ENCODE results near the gene CDK19.
A peak's percentile ranks its signal among the peaks of the same experiment; 100 is the strongest.

Gene CDK19

GRCh38 chr6:110693994-110694393 lies 121.3 kb downstream of the CDK19 start:
- DNase-seq = no peak

- peak; percentile 34 for DNase-seq
Measured at GRCh38 chr6:110693296-110693695, 122.0 kb downstream of the CDK19 start.

GRCh38 chr6:110690916-110691315 lies 124.4 kb downstream of the CDK19 start:
- DNase-seq = no peak

- DNase-seq = no peak
Measured at GRCh38 chr6:110690106-110690654, 125.1 kb downstream of the CDK19 start.

- DNase-seq = no peak
Measured at GRCh38 chr6:110689275-110689935, 125.9 kb downstream of the CDK19 start.

- DNase-seq = no peak
Measured at GRCh38 chr6:110688661-110689268, 126.5 kb downstream of the CDK19 start.

- DNase-seq = no peak
Measured at GRCh38 chr6:110687326-110687725, 127.9 kb downstream of the CDK19 start.

- DNase-seq = no peak
Measured at GRCh38 chr6:110683241-110683640, 132.0 kb downstream of the CDK19 start.

- peak; percentile 93 for DNase-seq
Measured at GRCh38 chr6:110682460-110682853, 132.8 kb downstream of the CDK19 start.

GRCh38 chr6:110681543-110682459 lies 133.5 kb downstream of the CDK19 start:
- no peak for DNase-seq

GRCh38 chr6:110676396-110676795 lies 138.9 kb downstream of the CDK19 start:
- no peak for DNase-seq

DNA sequence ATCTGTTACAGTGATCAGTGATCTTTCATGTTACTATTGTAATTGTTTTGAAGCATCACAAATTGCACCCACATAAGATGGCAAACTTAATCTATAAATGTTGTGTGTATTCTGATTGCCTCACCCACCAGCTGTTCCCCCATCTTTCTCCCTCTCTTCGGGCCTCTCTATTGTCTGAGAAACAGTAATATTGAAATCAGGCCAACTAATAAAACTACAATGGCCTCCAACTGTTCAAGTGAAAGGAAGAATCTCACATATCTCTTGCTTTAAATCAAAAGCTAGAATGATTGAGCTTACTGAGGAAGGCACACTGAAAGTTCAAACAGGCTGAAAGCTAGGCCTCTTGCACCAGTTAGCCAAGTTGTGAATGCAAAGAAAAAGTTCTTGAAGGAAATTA lies 141.2 kb downstream of the CDK19 start:
- no peak for DNase-seq

GRCh38 chr6:110672122-110672521 lies 143.1 kb downstream of the CDK19 start:
- no peak for DNase-seq

GRCh38 chr6:110671447-110671846 lies 143.8 kb downstream of the CDK19 start:
- DNase-seq = no peak

GRCh38 chr6:110665600-110665999 lies 149.7 kb downstream of the CDK19 start:
- DNase-seq = no peak

- DNase-seq = no peak
Measured at GRCh38 chr6:110664933-110665332, 150.3 kb downstream of the CDK19 start.

DNA sequence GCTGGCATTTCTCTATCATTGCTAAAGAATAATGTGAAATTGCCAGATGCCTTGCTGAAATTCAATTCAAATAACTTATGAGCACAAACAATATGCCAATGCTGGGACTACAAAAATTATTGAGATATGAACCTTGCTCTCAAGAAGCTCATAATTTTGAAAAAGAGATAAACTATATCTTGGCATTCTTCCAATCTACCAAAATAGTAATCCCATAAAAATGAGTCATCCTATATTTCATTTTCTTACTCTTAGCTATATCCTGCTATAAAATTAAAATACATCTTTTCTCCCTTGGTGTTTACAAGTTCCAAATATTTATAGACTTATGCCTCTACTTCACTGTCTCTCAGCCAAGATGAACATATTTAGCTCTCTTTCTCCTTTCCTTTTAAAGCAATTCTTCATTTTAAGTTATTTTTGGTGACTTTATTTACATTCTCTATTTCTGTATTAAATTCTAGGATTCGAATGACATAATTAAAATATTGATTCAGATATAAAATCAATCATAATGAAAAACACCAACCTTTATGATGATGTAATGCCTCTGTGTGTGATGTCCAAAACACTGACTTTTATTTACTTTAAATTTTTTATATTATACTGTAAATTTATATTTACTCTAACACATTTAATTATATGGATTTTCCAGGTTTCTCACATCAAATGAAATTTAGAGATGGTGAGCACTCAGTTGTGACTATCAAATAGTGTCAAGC lies 152.6 kb downstream of the CDK19 start:
- no peak for DNase-seq

DNA sequence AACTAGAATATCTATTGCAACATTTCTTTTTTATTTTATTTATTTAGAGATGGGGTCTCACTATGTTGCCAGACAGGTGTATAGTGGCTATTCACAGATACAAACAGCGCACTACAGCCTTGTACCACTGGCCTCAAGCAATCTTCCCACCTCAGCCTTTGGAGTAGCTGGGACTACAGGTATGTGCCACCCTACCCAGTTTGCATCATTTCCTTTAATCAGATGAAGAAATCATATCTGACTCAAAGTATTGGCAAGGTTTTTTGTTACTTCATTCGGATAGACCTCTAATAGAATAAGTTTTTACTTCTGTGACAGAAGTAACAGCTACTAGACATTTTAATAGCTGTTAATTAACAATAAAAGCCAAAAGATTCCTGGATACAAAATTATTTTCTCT lies 153.9 kb downstream of the CDK19 start:
- no peak for DNase-seq

DNA sequence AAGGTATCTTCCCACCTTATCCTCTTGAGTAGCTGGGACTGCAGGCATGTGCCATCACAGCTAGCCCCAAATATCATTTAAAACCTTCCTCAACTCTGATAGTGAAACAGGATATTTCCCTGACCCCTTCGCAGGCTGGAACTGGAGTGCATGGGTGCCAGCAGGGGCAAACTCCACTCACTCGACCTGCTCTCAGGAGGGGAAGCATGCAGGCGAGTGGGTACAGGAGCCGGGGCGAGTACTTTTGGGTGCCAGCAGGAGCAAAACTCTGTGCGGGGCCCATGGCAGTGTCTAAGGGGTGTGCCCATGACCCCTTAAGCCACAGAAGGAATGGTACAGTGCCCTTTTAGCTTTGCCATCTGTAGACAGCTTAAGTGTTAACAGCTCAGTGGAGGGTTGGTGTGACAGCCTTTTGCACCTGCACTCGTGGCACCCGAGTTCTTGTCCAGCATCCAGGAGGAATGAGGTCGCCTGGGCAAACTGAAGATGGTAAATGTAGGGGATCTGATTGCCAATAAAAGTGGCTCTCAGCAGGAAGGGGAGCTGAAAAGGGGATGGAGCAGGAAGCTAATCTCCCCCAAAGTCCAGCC lies 155.1 kb downstream of the CDK19 start:
- DNase-seq = no peak

- no peak for DNase-seq
Measured at GRCh38 chr6:110658631-110659211, 156.5 kb downstream of the CDK19 start.

DNA sequence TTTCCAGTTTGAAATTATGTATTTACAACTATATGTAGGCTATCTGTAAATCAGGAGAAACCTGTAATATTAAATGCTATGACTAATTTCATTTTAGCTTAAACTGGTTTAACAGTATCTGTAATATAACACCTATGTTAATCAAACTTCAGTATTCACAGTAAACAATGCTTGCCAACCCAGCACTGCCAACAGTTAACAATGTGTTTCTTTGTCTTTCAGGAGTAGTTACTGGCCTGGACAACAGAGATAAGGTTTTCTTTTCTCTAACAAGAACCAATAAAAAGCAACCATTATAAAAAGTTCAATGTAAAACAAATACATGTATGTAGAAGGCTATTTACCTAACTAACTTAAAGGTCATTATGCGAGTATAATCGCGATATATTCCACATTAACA lies 158.8 kb downstream of the CDK19 start:
- DNase-seq = no peak

DNA sequence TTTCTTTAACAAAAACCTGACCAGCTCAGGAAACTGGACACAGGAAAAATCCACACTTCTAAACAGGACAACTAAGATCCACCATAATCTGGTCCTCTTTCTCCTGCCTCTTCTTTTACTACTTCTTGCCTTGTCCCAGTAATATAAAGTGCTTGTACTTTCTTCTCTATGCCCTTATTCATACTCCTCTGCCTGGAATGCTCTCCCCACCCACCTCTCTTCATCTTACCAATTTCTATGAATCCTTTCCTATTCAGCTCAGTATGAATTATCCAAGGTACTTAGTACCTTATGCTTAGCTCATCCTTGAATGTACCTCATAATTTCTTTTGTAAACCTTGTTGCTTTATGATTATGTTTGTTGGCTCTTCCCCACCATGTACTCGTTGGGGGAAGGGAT lies 159.4 kb downstream of the CDK19 start:
- DNase-seq = no peak
